Measurements from ENCODE around the gene BCL11A. TPM values are rescaled to one million over a fixed set of nuclear protein-coding genes. Genes with fewer than 3 reads are reported as not detected.

The BCL11A gene
- total RNA-seq, 1 donor from 2014 or later, result 331 TPM

DNA sequence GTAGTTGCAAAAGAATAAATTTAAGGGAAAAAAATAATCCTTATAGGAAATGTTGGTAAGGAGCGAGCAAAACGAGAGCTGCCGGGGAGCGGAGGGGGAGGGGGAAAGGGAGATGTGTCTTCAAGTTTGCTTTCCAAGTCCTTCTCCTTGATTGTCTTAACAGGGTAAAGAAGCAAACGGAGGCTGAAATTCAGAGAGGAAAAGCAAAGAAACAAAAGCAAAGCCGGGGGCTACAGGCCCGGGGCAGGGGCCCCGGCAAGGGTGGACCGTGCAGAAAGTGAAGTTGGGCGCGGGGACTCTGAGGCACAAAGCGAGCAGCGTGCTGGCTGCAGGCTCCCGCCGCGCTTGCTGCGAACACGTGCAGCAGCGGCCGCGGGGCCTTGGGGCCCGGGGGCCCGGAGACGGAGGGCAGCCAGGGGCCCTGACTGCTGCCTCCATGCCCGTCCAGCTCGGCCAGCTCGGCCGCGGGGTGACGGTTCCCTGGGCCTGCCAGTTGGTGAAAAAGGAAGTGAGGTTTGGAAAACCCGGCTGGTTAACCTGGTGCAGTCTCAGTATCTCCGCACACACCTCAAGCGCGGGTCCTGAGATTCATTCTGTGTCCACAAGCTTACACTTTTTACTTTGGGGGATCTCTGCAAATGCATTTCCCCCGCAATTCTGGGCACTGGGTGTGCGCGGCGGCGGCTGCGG is 4.1 kb downstream of the BCL11A start:
- ATAC-seq (ENCODE audit: low read depth) (peak; percentile 1), DNase-seq (peak; percentile 57)
- Mint-ChIP-seq H3K36me3 (ENCODE audit: low read depth) (peaks cover 62% of the 10 kb centered on the region), H3K4me1 (peaks cover 51% of the 10 kb centered on the region), H3K27me3 (no peaks in the 10 kb centered on the region), H3K27ac (peak overlapping the region; percentile 98), H3K9me3 (no peaks in the 10 kb centered on the region), H3K4me3 (peak overlapping the region; percentile 96)
- TF ChIP-seq, protein P1, sequence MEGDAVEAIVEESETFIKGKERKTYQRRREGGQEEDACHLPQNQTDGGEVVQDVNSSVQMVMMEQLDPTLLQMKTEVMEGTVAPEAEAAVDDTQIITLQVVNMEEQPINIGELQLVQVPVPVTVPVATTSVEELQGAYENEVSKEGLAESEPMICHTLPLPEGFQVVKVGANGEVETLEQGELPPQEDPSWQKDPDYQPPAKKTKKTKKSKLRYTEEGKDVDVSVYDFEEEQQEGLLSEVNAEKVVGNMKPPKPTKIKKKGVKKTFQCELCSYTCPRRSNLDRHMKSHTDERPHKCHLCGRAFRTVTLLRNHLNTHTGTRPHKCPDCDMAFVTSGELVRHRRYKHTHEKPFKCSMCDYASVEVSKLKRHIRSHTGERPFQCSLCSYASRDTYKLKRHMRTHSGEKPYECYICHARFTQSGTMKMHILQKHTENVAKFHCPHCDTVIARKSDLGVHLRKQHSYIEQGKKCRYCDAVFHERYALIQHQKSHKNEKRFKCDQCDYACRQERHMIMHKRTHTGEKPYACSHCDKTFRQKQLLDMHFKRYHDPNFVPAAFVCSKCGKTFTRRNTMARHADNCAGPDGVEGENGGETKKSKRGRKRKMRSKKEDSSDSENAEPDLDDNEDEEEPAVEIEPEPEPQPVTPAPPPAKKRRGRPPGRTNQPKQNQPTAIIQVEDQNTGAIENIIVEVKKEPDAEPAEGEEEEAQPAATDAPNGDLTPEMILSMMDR (IDR thresholded peaks at IDR 0.05), result no peak
- intact Hi-C loops (cut with micrococcal nuclease), result loop anchor here (1.0 kb wide), 1 partner anchor 33 kb away; no protein-coding TSS in a partner anchor
- ChIA-PET CTCF (interaction anchor here (0.6 to 4.0 kb wide), 57 partner anchors 9 to 1785 kb away, joined by 3 to 38 read pairs (median 4); no protein-coding TSS in a partner anchor), POLR2A (interaction anchor here (0.6 to 6.7 kb wide), 58 partner anchors 9 to 1787 kb away, joined by 3 to 223 read pairs (median 9); no protein-coding TSS in a partner anchor)

DNA sequence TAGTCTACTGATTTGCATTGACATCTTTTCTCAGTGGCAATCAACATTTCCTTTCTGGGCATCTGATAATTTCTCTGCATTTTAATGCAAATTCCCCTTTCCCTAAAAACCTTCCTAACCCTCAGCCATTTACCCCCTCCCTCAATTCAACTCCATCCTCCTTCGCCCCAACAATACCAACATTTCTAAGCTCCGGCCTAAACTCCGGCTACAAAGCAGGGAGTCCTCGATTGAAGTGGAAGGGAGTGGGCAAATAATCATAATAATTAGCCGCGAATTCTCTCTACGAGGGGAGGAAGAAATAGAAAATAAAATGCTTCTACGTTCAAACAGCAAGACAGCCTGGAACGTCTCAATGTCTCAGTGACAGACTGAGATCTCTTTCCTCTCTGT is 4.6 kb downstream of the BCL11A start:
- H3K27ac Mint-ChIP-seq, result peak overlapping the region; percentile 98
- H3K4me3 Mint-ChIP-seq, result peak overlapping the region; percentile 96
- peaks cover 66% of the 10 kb centered on the region for H3K36me3 Mint-ChIP-seq (ENCODE audit: low read depth)
- ATAC-seq (ENCODE audit: low read depth) (no peak), DNase-seq (no peak)
- peaks cover 56% of the 10 kb centered on the region for H3K4me1 Mint-ChIP-seq
- ChIA-PET CTCF (interaction anchor here (1.0 to 4.0 kb wide), 12 partner anchors 8 to 1523 kb away, joined by 3 to 38 read pairs (median 11); no protein-coding TSS in a partner anchor), POLR2A (interaction anchor here (0.7 to 6.7 kb wide), 20 partner anchors 9 to 661 kb away, joined by 3 to 223 read pairs (median 14); no protein-coding TSS in a partner anchor)
- intact Hi-C loops (cut with micrococcal nuclease), result loop anchor here (1.0 kb wide), 1 partner anchor 33 kb away; no protein-coding TSS in a partner anchor
- TF ChIP-seq, protein P1 (IDR thresholded peaks at IDR 0.05), result no peak
- no peaks in the 10 kb centered on the region for H3K9me3 Mint-ChIP-seq
- H3K27me3 Mint-ChIP-seq, result no peaks in the 10 kb centered on the region

DNA sequence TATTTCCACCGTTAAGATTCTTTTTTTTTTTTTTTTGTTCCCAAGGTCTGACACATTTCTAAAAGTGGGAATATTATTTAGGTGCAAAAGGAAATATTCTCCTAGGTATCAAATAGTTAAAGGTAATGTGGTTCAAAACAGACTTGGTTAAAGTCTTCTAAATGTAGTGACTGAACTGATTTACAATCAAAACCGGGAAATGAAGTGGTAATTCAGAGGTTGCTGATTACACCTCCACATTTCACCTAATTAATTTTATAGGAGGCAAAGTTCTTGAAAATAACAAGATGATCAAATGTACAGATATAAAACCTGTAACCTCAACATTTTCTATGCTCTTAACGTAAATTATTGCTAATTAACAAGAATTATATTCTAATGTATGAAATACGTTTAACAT is 5.1 kb downstream of the BCL11A start:
- intact Hi-C loops (cut with micrococcal nuclease), result no loop called here
- no peak for ATAC-seq (ENCODE audit: low read depth)
- Mint-ChIP-seq H3K4me3 (peak overlapping the region; percentile 96), H3K27me3 (no peaks in the 10 kb centered on the region), H3K36me3 (ENCODE audit: low read depth) (peaks cover 67% of the 10 kb centered on the region), H3K27ac (peak overlapping the region; percentile 98), H3K9me3 (no peaks in the 10 kb centered on the region), H3K4me1 (peaks cover 59% of the 10 kb centered on the region)
- no peak for DNase-seq
- TF ChIP-seq, protein P1 (IDR thresholded peaks at IDR 0.05), result no peak
- ChIA-PET POLR2A (interaction anchor here (1.1 to 6.7 kb wide), 10 partner anchors 9 to 197 kb away, joined by 6 to 223 read pairs (median 37); no protein-coding TSS in a partner anchor), CTCF (interaction anchor here (4.0 kb wide), 1 partner anchor 108 kb away, joined by 26 read pairs; no protein-coding TSS in a partner anchor)

DNA sequence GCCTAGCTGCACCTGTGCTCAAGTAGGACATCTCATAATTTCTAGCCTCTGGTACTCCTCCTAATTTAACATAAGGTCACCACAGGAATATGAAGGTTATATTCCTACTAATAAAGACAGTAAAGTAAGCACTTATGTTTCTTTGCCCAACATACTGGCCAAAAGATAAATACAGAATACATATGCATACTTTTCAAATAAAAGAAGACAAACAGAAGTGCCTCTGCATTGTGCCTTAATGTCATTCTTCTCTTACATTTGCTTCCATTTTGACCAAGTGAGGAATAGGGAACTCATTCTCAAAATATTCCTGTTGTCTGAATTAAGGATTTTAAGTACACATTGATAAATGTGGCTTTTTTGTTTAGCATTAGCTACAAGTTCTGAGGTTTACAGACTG is 5.6 kb downstream of the BCL11A start:
- ChIA-PET CTCF (interaction anchor here (0.6 to 4.0 kb wide), 5 partner anchors 15 to 186 kb away, joined by 3 to 26 read pairs (median 4); no protein-coding TSS in a partner anchor), POLR2A (interaction anchor here (0.7 to 6.7 kb wide), 8 partner anchors 8 to 550 kb away, joined by 3 to 47 read pairs (median 5); no protein-coding TSS in a partner anchor)
- no peak for ATAC-seq (ENCODE audit: low read depth)
- H3K4me1 Mint-ChIP-seq, result peaks cover 64% of the 10 kb centered on the region
- intact Hi-C loops (cut with micrococcal nuclease), result loop anchor here (1.0 kb wide), 1 partner anchor 12 kb away; no protein-coding TSS in a partner anchor
- TF ChIP-seq, protein P1 (IDR thresholded peaks at IDR 0.05), result no peak
- peak overlapping the region; percentile 98 for H3K27ac Mint-ChIP-seq
- peak overlapping the region; percentile 96 for H3K4me3 Mint-ChIP-seq
- H3K36me3 Mint-ChIP-seq (ENCODE audit: low read depth), result peaks cover 71% of the 10 kb centered on the region
- no peaks in the 10 kb centered on the region for H3K9me3 Mint-ChIP-seq
- DNase-seq, result no peak
- no peaks in the 10 kb centered on the region for H3K27me3 Mint-ChIP-seq

All from activated B cell treated with CpG ODN at 0.5 μM for 24 hours (primary cell).